Thoracic aorta (tissue), 2 donors: Measurements from ENCODE around the gene BLOC1S6. TPM values are rescaled to one million over a fixed set of nuclear protein-coding genes. Genes with fewer than 3 reads are reported as not detected.

ENCODE experiments used
- ATAC-seq: fragments of 150-250 bp; one replicate; pipeline ENCODE4 v1.8.0; 2017; ENCODE audit warnings: low read depth; ENCODE audit not compliant: insufficient number of reproducible peaks, low FRiP score
- DNase-seq: peaks from one replicate; pipeline ENCODE4 v3.0.0-alpha.2; 2020; ENCODE audit warnings: low spot score
- H3K27ac ChIP-seq, 2 donors: fragments of 200-600 bp; sonication (generic); 1 replicate in 1 of 2; 2 replicates in 1 of 2; pipeline ENCODE4 v1.5.1; 2016; ENCODE audit warnings: mild to moderate bottlenecking in 2 of 2, moderate library complexity in 2 of 2
- H3K27me3 ChIP-seq: fragments of 200-600 bp; sonication (generic); replicated peaks from 2 replicates; pipeline ENCODE4 v1.6.0; 2016; ENCODE audit warnings: mild to moderate bottlenecking; ENCODE audit not compliant: insufficient read depth
- H3K36me3 ChIP-seq: fragments of 200-600 bp; sonication (generic); one replicate; pipeline ENCODE4 v1.5.1; 2016
- H3K4me1 ChIP-seq, 2 donors: fragments of 200-600 bp; sonication (generic); 1 replicate in 1 of 2; 2 replicates in 1 of 2; pipeline versions ENCODE4 v1.5.1 to v1.6.0; 2016; ENCODE audit warnings: low read depth in 2 of 2, mild to moderate bottlenecking in 1 of 2; ENCODE audit not compliant: control insufficient read depth in 1 of 2
- H3K4me3 ChIP-seq: fragments of 200-600 bp; sonication (generic); 2 replicates; pipeline ENCODE4 v1.5.1; 2016; ENCODE audit warnings: mild to moderate bottlenecking
- H3K9me3 ChIP-seq: fragments of 200-600 bp; sonication (generic); 2 replicates; pipeline ENCODE4 v1.5.1; 2016
- CTCF ChIP-seq: fragments of 200-600 bp; sonication (generic); IDR thresholded peaks from one replicate; pipeline ENCODE4 v1.5.1; 2019; ENCODE audit warnings: antibody characterized with exemption
- total RNA-seq, 2 donors: library from RNA; depleted of rRNA; stranded (reverse); fragments of >200 nt; gene quantifications; one replicate each; pipeline versions ENCODE4 v1.1.0 to v1.2.3, GENCODE V29; 2016

BLOC1S6 gene
- total RNA-seq, 2 donors from 2014 or later: 41.4 to 85.3 TPM

- no peaks in the 10 kb centered on the region for H3K36me3 ChIP-seq
- H3K4me3 ChIP-seq: no peak overlapping the region
- no peaks in the 10 kb centered on the region for H3K9me3 ChIP-seq
- H3K4me1 ChIP-seq: peaks cover 10 to 32% of the 10 kb centered on the region in 2 donors
- H3K27ac ChIP-seq: no peak overlapping the region
- H3K27me3 ChIP-seq: no peaks in the 10 kb centered on the region
- DNase-seq (no peak), ATAC-seq (no peak)
- no peak for TF ChIP-seq CTCF
Measured at GRCh38 chr15:45654749-45655148, 67.6 kb downstream of the BLOC1S6 start.

- Histone ChIP-seq H3K4me3 (no peak overlapping the region), H3K36me3 (peaks cover 5% of the 10 kb centered on the region), H3K9me3 (no peaks in the 10 kb centered on the region), H3K4me1 (peaks cover 20 to 43% of the 10 kb centered on the region in 2 donors), H3K27ac (no peak overlapping the region), H3K27me3 (no peaks in the 10 kb centered on the region)
- TF ChIP-seq CTCF: no peak
- DNase-seq (no peak), ATAC-seq (no peak)
Measured at GRCh38 chr15:45657254-45657653, 70.1 kb downstream of the BLOC1S6 start.

GRCh38 chr15:45657764-45658545 lies 70.8 kb downstream of the BLOC1S6 start:
- ATAC-seq: no peak

More at GRCh38 chr15:45657764-45658545, 70.8 kb downstream of the BLOC1S6 start:
- Histone ChIP-seq H3K36me3 (peaks cover 9% of the 10 kb centered on the region), H3K4me3 (no peak overlapping the region), H3K27me3 (no peaks in the 10 kb centered on the region), H3K27ac (no peak overlapping the region), H3K4me1 (peaks cover 20 to 43% of the 10 kb centered on the region in 2 donors), H3K9me3 (no peaks in the 10 kb centered on the region)
- DNase-seq: no peak
- no peak for TF ChIP-seq CTCF

Other genes with a start within 250 kb of the BLOC1S6 start
- 10 to 100 TPM; 25.0 to 27.6 TPM for gene GATM, start 208.8 kb upstream of the BLOC1S6 start, total RNA-seq
- gene SLC30A4, start 64.6 kb upstream of the BLOC1S6 start, total RNA-seq: 10 to 100 TPM in 1 of 2 donors, 1 to 10 TPM in 1; 6.5 to 11.1 TPM
- gene SQOR, start 47.6 kb downstream of the BLOC1S6 start, total RNA-seq: 10 to 100 TPM; 57.0 to 65.1 TPM